ENCODE measurements around the gene PTAFR.

Gene PTAFR

DNA sequence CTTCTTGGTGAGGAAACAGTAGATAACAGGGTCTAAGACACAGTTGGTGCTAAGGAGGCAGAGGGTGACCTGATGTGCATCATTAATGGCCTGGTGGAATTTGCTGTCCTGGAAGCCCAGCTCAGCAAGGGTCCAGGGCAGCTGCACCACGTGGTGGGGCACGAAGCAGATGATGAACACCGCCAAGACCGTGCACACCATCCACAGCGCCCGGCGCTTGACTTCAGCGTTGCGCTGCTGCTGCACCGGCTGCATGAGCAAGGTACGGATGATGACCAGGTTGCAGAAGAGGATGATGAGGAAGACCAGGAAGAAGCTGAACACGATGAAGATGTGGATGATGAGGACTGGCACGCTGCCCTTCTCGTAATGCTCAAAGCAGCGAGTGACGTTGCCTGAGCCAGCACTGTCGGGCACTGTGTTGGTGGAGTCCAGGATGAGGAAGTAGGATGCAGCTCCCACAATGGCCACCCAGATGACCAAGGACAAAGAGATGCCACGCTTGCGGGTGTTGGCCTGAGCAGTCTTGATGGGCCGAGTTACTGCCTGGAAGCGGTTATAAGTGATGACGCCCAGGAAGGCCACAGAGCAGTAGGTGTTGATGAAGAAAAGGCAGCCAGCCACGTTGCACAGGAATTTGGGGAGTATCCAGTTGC lies 26.2 kb downstream of the PTAFR start:
- H3K36me3 ChIP-seq (ENCODE audit: insufficient read depth, low read length) = no peaks in the 10 kb centered on the region; the same call in 1 of the 2 replicates
- no peaks in the 10 kb centered on the region for H3K9me3 ChIP-seq (ENCODE audit: low read length)
- no peak overlapping the region for H3K4me2 ChIP-seq (ENCODE audit: low read length)
- peaks cover 49% of the 10 kb centered on the region for H3K4me1 ChIP-seq (ENCODE audit: insufficient read depth, low read length, severe bottlenecking)
- H3K79me2 ChIP-seq (ENCODE audit: insufficient read depth, low read length) = no peaks in the 10 kb centered on the region
- no peaks in the 10 kb centered on the region for H3K9me2 ChIP-seq (ENCODE audit: low read depth, low read length)
- no peaks in the 10 kb centered on the region for H3K27me3 ChIP-seq (ENCODE audit: insufficient read depth, low read length)
- no peak for TF ChIP-seq EZH2 (IDR thresholded peaks at IDR 0.05; ENCODE audit: borderline replicate concordance, low read length)
- TF ChIP-seq, protein P1, sequence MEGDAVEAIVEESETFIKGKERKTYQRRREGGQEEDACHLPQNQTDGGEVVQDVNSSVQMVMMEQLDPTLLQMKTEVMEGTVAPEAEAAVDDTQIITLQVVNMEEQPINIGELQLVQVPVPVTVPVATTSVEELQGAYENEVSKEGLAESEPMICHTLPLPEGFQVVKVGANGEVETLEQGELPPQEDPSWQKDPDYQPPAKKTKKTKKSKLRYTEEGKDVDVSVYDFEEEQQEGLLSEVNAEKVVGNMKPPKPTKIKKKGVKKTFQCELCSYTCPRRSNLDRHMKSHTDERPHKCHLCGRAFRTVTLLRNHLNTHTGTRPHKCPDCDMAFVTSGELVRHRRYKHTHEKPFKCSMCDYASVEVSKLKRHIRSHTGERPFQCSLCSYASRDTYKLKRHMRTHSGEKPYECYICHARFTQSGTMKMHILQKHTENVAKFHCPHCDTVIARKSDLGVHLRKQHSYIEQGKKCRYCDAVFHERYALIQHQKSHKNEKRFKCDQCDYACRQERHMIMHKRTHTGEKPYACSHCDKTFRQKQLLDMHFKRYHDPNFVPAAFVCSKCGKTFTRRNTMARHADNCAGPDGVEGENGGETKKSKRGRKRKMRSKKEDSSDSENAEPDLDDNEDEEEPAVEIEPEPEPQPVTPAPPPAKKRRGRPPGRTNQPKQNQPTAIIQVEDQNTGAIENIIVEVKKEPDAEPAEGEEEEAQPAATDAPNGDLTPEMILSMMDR (IDR thresholded peaks at IDR 0.05; ENCODE audit: low read length) = no peak
- no peak overlapping the region for H2AFZ ChIP-seq (ENCODE audit: low read length)
- no peak overlapping the region for H3K4me3 ChIP-seq (ENCODE audit: low read depth, low read length, poor library complexity, severe bottlenecking)
- peak overlapping the region; percentile 97 for H3K27ac ChIP-seq (ENCODE audit: low read depth, low read length, poor library complexity, severe bottlenecking)
- no peaks in the 10 kb centered on the region for H3F3A ChIP-seq (ENCODE audit: insufficient read depth, low read length)
- H3K9ac ChIP-seq (ENCODE audit: low read length) = no peak overlapping the region
- no peaks in the 10 kb centered on the region for H4K20me1 ChIP-seq (ENCODE audit: insufficient read depth, low read length)

DNA sequence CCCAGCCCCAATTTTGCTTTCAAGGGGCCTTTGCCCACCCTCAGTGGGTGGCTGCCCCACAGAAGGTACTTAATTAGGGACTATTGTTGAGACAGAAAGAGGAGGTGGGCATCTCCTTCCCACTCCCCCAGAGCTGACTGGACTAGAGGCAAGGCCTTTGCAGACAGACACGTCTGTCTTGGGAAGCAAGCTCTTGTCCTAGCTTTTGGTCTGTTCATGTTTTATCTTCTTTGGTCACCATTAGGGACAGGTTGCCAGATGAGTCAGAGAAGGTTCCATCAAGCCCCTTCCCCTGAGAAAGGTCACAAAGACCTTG lies 27.7 kb downstream of the PTAFR start:
- H3F3A ChIP-seq (ENCODE audit: insufficient read depth, low read length) = no peaks in the 10 kb centered on the region
- no peak overlapping the region for H3K4me3 ChIP-seq (ENCODE audit: low read depth, low read length, poor library complexity, severe bottlenecking)
- peak overlapping the region; percentile 97 for H3K27ac ChIP-seq (ENCODE audit: low read depth, low read length, poor library complexity, severe bottlenecking)
- TF ChIP-seq, protein P1 (IDR thresholded peaks at IDR 0.05; ENCODE audit: low read length) = no peak
- TF ChIP-seq EZH2 (IDR thresholded peaks at IDR 0.05; ENCODE audit: borderline replicate concordance, low read length) = no peak
- H3K9ac ChIP-seq (ENCODE audit: low read length) = peak overlapping the region; percentile 44; the same call in 1 of the 2 replicates
- no peaks in the 10 kb centered on the region for H3K79me2 ChIP-seq (ENCODE audit: insufficient read depth, low read length)
- H3K9me3 ChIP-seq (ENCODE audit: low read length) = no peaks in the 10 kb centered on the region
- no peaks in the 10 kb centered on the region for H4K20me1 ChIP-seq (ENCODE audit: insufficient read depth, low read length)
- H3K27me3 ChIP-seq (ENCODE audit: insufficient read depth, low read length) = no peaks in the 10 kb centered on the region
- peak overlapping the region; percentile 74; the same call in 1 of the 2 replicates for H3K4me2 ChIP-seq (ENCODE audit: low read length)
- H2AFZ ChIP-seq (ENCODE audit: low read length) = no peak overlapping the region
- H3K9me2 ChIP-seq (ENCODE audit: low read depth, low read length) = no peaks in the 10 kb centered on the region
- H3K36me3 ChIP-seq (ENCODE audit: insufficient read depth, low read length) = no peaks in the 10 kb centered on the region; the same call in 1 of the 2 replicates
- H3K4me1 ChIP-seq (ENCODE audit: insufficient read depth, low read length, severe bottlenecking) = peaks cover 63% of the 10 kb centered on the region

DNA sequence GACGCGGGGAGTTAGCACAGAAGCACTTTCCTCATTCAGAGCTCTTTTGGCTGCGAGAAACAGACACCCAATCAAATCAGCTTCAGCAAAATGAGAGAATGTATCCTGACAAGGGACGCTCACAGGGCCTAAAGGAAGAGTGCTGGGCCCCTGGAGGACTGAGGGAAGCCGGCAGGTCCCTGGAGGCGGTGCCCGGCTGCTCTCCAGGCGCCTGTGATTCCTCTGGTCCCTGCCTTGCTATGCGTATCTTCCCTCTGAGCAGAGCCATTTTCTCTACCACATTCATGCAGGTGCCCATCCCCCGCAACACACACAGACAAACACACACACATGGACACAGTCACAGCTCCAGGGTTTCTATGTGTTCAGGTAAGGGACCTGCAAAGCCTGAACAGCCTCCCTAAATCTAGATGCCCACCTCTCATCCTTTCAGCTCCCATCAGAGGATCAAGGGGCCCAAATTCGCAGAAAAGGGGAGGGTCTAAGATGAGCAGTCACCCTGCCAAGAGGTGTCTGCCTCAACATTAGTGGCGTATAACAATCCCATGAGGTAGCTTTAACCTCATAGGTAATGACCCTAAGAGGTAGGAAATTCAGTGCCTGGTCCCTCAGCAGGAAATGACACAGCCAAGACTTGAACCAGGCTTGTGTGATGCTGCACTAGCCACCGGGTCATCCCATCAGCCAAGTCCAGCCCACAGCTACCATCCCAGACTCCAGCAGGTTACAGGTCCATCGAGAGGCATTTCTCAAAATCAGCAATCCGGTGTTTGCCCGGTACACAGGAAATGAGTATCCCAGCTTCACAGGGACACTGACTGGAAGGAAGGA lies 29.0 kb downstream of the PTAFR start:
- H3K36me3 ChIP-seq (ENCODE audit: insufficient read depth, low read length) = no peaks in the 10 kb centered on the region; the same call in 1 of the 2 replicates
- H3K9me3 ChIP-seq (ENCODE audit: low read length) = no peaks in the 10 kb centered on the region
- no peaks in the 10 kb centered on the region for H3F3A ChIP-seq (ENCODE audit: insufficient read depth, low read length)
- no peaks in the 10 kb centered on the region for H4K20me1 ChIP-seq (ENCODE audit: insufficient read depth, low read length)
- peaks cover 71% of the 10 kb centered on the region for H3K4me1 ChIP-seq (ENCODE audit: insufficient read depth, low read length, severe bottlenecking)
- H3K9ac ChIP-seq (ENCODE audit: low read length) = peak overlapping the region; percentile 60
- no peaks in the 10 kb centered on the region for H3K9me2 ChIP-seq (ENCODE audit: low read depth, low read length)
- H3K27ac ChIP-seq (ENCODE audit: low read depth, low read length, poor library complexity, severe bottlenecking) = peak overlapping the region; percentile 97
- TF ChIP-seq EZH2 (IDR thresholded peaks at IDR 0.05; ENCODE audit: borderline replicate concordance, low read length) = no peak
- TF ChIP-seq, protein P1 (IDR thresholded peaks at IDR 0.05; ENCODE audit: low read length) = no peak
- H3K27me3 ChIP-seq (ENCODE audit: insufficient read depth, low read length) = no peaks in the 10 kb centered on the region
- H3K4me3 ChIP-seq (ENCODE audit: low read depth, low read length, poor library complexity, severe bottlenecking) = peak overlapping the region; percentile 53
- peak overlapping the region; percentile 65; the same call in 1 of the 2 replicates for H2AFZ ChIP-seq (ENCODE audit: low read length)
- H3K79me2 ChIP-seq (ENCODE audit: insufficient read depth, low read length) = no peaks in the 10 kb centered on the region
- peak overlapping the region; percentile 74 for H3K4me2 ChIP-seq (ENCODE audit: low read length)
